ENCODE data around the gene ZFHX2. TPM values are rescaled to one million over a fixed set of nuclear protein-coding genes. Genes with fewer than 3 reads are reported as not detected.

The ZFHX2 gene
- total RNA-seq, 1 donor from 2014 or later, result 0.90 TPM

GRCh38 chr14:23566112-23566777 is 14.7 kb upstream of the ZFHX2 start:
- H3K4me2 ChIP-seq, result peak overlapping the region; percentile 86
- peaks cover 14% of the 10 kb centered on the region for H3K27me3 Mint-ChIP-seq (ENCODE audit: insufficient read depth, low read depth)
- no peak for DNase-seq (ENCODE audit: low spot score)

GRCh38 chr14:23565626-23566025 is 14.1 kb upstream of the ZFHX2 start:
- peaks cover 34% of the 10 kb centered on the region for H3K4me1 Mint-ChIP-seq
- Histone ChIP-seq H3K4me2 (no peak overlapping the region), H2AFZ (replicated peaks) (no peak overlapping the region), H3K36me3 (no peaks in the 10 kb centered on the region), H3K4me1 (peaks cover 29% of the 10 kb centered on the region), H3F3A (ENCODE audit: low read depth) (peaks cover 32% of the 10 kb centered on the region), H3K9ac (no peak overlapping the region), H3K27ac (no peak overlapping the region), H4K20me1 (ENCODE audit: low read depth) (peaks cover 8% of the 10 kb centered on the region), H3K4me3 (no peak overlapping the region), H3K79me2 (ENCODE audit: low read depth) (peaks cover 10% of the 10 kb centered on the region), H3K27me3 (no peaks in the 10 kb centered on the region), H3K9me3 (ENCODE audit: low read depth) (no peaks in the 10 kb centered on the region)
- H3K9me3 Mint-ChIP-seq, result no peaks in the 10 kb centered on the region
- H3K36me3 Mint-ChIP-seq, result no peaks in the 10 kb centered on the region
- no peak for DNase-seq (ENCODE audit: low spot score)
- peaks cover 14% of the 10 kb centered on the region for H3K27me3 Mint-ChIP-seq (ENCODE audit: insufficient read depth, low read depth)
- TF ChIP-seq EZH2phosphoT487 (IDR thresholded peaks at IDR 0.05) (no peak), EZH2 (IDR thresholded peaks at IDR 0.05) (no peak), CTCF (IDR thresholded peaks at IDR 0.05) (no peak)
- H3K4me3 Mint-ChIP-seq, result peak overlapping the region; percentile 33
- H3K27ac Mint-ChIP-seq, result no peak overlapping the region

More at GRCh38 chr14:23566112-23566777, 14.7 kb upstream of the ZFHX2 start:
- Histone ChIP-seq H3K9ac (no peak overlapping the region), H4K20me1 (ENCODE audit: low read depth) (peaks cover 8% of the 10 kb centered on the region), H3K27me3 (no peaks in the 10 kb centered on the region), H3F3A (ENCODE audit: low read depth) (peaks cover 32% of the 10 kb centered on the region), H2AFZ (replicated peaks) (no peak overlapping the region), H3K9me3 (ENCODE audit: low read depth) (no peaks in the 10 kb centered on the region), H3K36me3 (no peaks in the 10 kb centered on the region), H3K4me3 (peak overlapping the region; percentile 73), H3K27ac (no peak overlapping the region), H3K79me2 (ENCODE audit: low read depth) (peaks cover 10% of the 10 kb centered on the region), H3K4me1 (peaks cover 29% of the 10 kb centered on the region)
- Mint-ChIP-seq H3K4me3 (peak overlapping the region; percentile 90), H3K36me3 (no peaks in the 10 kb centered on the region), H3K27ac (no peak overlapping the region), H3K9me3 (no peaks in the 10 kb centered on the region), H3K4me1 (peaks cover 34% of the 10 kb centered on the region)
- TF ChIP-seq CTCF (IDR thresholded peaks at IDR 0.05) (no peak), EZH2phosphoT487 (IDR thresholded peaks at IDR 0.05) (no peak), EZH2 (IDR thresholded peaks at IDR 0.05) (no peak)

GRCh38 chr14:23564876-23565275 is 13.3 kb upstream of the ZFHX2 start:
- no peak for DNase-seq (ENCODE audit: low spot score)
- H2AFZ ChIP-seq (replicated peaks), result no peak overlapping the region
- no peak overlapping the region for H3K27ac Mint-ChIP-seq
- no peaks in the 10 kb centered on the region for H3K9me3 Mint-ChIP-seq
- no peaks in the 10 kb centered on the region for H3K36me3 ChIP-seq
- H3K27me3 Mint-ChIP-seq (ENCODE audit: insufficient read depth, low read depth), result peaks cover 14% of the 10 kb centered on the region
- H3K4me3 Mint-ChIP-seq, result peak overlapping the region; percentile 58
- H3K4me1 ChIP-seq, result peaks cover 27% of the 10 kb centered on the region
- peaks cover 32% of the 10 kb centered on the region for H3K4me1 Mint-ChIP-seq
- H3K4me3 ChIP-seq, result no peak overlapping the region
- H3K9ac ChIP-seq, result no peak overlapping the region
- H3K36me3 Mint-ChIP-seq, result peaks cover 3% of the 10 kb centered on the region
- H3K9me3 ChIP-seq (ENCODE audit: low read depth), result no peaks in the 10 kb centered on the region
- TF ChIP-seq CTCF (IDR thresholded peaks at IDR 0.05) (no peak), EZH2phosphoT487 (IDR thresholded peaks at IDR 0.05) (no peak), EZH2 (IDR thresholded peaks at IDR 0.05) (no peak)
- peaks cover 34% of the 10 kb centered on the region for H3F3A ChIP-seq (ENCODE audit: low read depth)
- H3K27me3 ChIP-seq, result no peaks in the 10 kb centered on the region
- H4K20me1 ChIP-seq (ENCODE audit: low read depth), result peaks cover 8% of the 10 kb centered on the region
- no peak overlapping the region for H3K4me2 ChIP-seq
- peaks cover 10% of the 10 kb centered on the region for H3K79me2 ChIP-seq (ENCODE audit: low read depth)
- no peak overlapping the region for H3K27ac ChIP-seq

Data from neural progenitor cell (in vitro differentiated cells).